GM23338 (cell line): ENCODE results near the gene RHO.

ENCODE experiments used
- CREB1 ChIP-seq: fragments of 250-450 bp; sonication (Bioruptor Pico); IDR thresholded peaks from 2 replicates; pipeline ENCODE4 v1.5.0; 2020; ENCODE audit warnings: low read depth, mild to moderate bottlenecking, moderate library complexity
- EZH2 ChIP-seq: fragments of 200-600 bp; sonication (generic); IDR thresholded peaks from one replicate; pipeline ENCODE4 v1.8.0; 2017; ENCODE audit warnings: antibody characterized with exemption, mild to moderate bottlenecking, low read depth; ENCODE audit not compliant: unreplicated experiment
- EZH2phosphoT487 ChIP-seq: fragments of 200-600 bp; sonication (generic); IDR thresholded peaks from one replicate; pipeline ENCODE4 v1.8.1; 2018; ENCODE audit warnings: antibody characterized with exemption; ENCODE audit not compliant: unreplicated experiment
- JUNB ChIP-seq: IDR thresholded peaks from one replicate; pipeline ENCODE4 v1.6.1; 2016; ENCODE audit warnings: antibody characterized with exemption; ENCODE audit not compliant: unreplicated experiment
- NANOG ChIP-seq: IDR thresholded peaks from 2 replicates; pipeline ENCODE4 v1.6.1; 2016; ENCODE audit warnings: antibody characterized with exemption, borderline replicate concordance
- POLR2AphosphoS5 ChIP-seq: IDR thresholded peaks from 2 replicates; pipeline ENCODE4 v1.6.1; 2016; ENCODE audit warnings: antibody characterized with exemption, low read depth
- STAT1 ChIP-seq: IDR thresholded peaks from one replicate; pipeline ENCODE4 v1.6.1; 2016; ENCODE audit warnings: antibody characterized with exemption; ENCODE audit not compliant: unreplicated experiment
- ZNF114 ChIP-seq: fragments of 250-450 bp; sonication (Bioruptor Pico); IDR thresholded peaks from 2 replicates; pipeline ENCODE4 v1.5.0; 2020; ENCODE audit warnings: mild to moderate bottlenecking, moderate library complexity
- TF ChIP-seq, protein P1 (sequence below), 2 experiments: fragments of 200-600 bp in 1 of 2; sonication (generic) in 1 of 2; conservative IDR thresholded peaks; 2 replicates each; pipeline versions ENCODE4 v1.5.1 to v1.6.1; 2016 to 2017; ENCODE audit warnings: antibody characterized with exemption in 2 of 2, low read depth in 2 of 2, mild to moderate bottlenecking in 2 of 2, moderate library complexity in 1 of 2
- TF ChIP-seq, protein P2 (sequence below): IDR thresholded peaks from one replicate; pipeline ENCODE4 v1.6.1; 2018; ENCODE audit warnings: antibody characterized with exemption; ENCODE audit not compliant: unreplicated experiment

DNA sequence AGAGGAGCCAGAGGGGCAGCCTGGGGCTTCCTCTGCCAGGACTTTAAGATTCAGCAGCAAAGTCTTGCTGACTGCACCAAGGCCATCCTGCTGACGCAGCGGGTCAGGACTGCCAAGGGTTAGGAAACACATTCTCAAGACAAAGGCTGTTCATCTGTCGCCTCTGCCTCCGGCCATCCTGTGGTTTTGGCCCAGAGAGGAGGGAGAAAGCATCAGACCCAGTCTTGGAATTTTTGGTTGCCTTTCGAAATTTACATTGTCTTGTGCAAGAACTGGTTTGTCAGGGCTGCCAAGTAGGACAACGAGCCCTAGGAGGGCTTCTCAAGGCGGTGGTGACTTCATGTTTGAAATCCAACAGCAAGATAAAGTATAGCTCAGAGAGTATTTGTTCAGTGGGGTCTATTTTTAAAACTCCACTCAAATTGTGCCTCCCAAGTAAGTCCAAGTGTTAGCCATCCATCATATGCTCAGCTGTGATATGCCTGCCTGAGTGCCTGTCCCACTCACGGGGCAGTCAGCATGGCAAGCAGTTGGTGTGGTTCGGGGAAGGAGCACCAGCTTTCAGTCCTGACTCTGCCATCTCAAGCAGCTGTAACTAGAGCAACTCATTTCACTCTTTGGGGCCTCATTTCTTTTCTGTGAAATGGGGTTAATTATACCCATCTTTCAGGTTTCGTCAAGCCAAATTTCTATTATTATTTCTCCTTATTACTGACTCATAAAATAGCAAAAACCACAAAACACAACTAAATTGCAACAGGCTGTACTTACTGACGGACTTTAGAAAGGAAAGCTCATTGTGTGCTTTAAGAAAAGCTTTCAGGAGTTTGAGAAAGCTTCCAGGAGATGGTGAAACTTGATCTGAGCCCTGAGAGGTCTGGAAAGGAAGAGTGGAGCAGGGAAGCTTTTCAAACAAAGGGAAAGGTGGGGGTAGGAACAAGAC, 42.4 kb upstream of the RHO start:
- TF ChIP-seq CREB1 (CRISPR knock-in tag): no peak
- TF ChIP-seq POLR2AphosphoS5: no peak
- TF ChIP-seq EZH2: no peak
- TF ChIP-seq, protein P1, sequence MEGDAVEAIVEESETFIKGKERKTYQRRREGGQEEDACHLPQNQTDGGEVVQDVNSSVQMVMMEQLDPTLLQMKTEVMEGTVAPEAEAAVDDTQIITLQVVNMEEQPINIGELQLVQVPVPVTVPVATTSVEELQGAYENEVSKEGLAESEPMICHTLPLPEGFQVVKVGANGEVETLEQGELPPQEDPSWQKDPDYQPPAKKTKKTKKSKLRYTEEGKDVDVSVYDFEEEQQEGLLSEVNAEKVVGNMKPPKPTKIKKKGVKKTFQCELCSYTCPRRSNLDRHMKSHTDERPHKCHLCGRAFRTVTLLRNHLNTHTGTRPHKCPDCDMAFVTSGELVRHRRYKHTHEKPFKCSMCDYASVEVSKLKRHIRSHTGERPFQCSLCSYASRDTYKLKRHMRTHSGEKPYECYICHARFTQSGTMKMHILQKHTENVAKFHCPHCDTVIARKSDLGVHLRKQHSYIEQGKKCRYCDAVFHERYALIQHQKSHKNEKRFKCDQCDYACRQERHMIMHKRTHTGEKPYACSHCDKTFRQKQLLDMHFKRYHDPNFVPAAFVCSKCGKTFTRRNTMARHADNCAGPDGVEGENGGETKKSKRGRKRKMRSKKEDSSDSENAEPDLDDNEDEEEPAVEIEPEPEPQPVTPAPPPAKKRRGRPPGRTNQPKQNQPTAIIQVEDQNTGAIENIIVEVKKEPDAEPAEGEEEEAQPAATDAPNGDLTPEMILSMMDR (conservative IDR thresholded peaks at IDR 0.05; ENCODE audit: low read depth in 2 of 2): no peak
- no peak for TF ChIP-seq EZH2phosphoT487
- TF ChIP-seq JUNB: no peak
- TF ChIP-seq STAT1: no peak
- TF ChIP-seq, protein P2, sequence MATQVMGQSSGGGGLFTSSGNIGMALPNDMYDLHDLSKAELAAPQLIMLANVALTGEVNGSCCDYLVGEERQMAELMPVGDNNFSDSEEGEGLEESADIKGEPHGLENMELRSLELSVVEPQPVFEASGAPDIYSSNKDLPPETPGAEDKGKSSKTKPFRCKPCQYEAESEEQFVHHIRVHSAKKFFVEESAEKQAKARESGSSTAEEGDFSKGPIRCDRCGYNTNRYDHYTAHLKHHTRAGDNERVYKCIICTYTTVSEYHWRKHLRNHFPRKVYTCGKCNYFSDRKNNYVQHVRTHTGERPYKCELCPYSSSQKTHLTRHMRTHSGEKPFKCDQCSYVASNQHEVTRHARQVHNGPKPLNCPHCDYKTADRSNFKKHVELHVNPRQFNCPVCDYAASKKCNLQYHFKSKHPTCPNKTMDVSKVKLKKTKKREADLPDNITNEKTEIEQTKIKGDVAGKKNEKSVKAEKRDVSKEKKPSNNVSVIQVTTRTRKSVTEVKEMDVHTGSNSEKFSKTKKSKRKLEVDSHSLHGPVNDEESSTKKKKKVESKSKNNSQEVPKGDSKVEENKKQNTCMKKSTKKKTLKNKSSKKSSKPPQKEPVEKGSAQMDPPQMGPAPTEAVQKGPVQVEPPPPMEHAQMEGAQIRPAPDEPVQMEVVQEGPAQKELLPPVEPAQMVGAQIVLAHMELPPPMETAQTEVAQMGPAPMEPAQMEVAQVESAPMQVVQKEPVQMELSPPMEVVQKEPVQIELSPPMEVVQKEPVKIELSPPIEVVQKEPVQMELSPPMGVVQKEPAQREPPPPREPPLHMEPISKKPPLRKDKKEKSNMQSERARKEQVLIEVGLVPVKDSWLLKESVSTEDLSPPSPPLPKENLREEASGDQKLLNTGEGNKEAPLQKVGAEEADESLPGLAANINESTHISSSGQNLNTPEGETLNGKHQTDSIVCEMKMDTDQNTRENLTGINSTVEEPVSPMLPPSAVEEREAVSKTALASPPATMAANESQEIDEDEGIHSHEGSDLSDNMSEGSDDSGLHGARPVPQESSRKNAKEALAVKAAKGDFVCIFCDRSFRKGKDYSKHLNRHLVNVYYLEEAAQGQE: no peak
- no peak for TF ChIP-seq NANOG
- TF ChIP-seq ZNF114 (CRISPR knock-in tag): no peak
